SK-N-MC (cell line): ENCODE measurements around the gene DYNC1I1.

Experiments
- DNase-seq: peaks from one replicate; pipeline ENCODE4 v3.0.0-alpha.2; 2011; ENCODE audit warnings: low read depth, low spot score
- H3K27ac ChIP-seq: fragments of 200-600 bp; sonication (generic); 2 replicates; pipeline ENCODE4 v1.5.1; 2016; ENCODE audit warnings: mixed run types
- H3K36me3 ChIP-seq: fragments of 200-600 bp; sonication (generic); 2 replicates; pipeline ENCODE4 v1.6.1; 2017; ENCODE audit warnings: antibody characterized with exemption, low read length, mixed read lengths; ENCODE audit not compliant: insufficient read depth
- H3K4me3 ChIP-seq: fragments of 200-600 bp; sonication (generic); 2 replicates; pipeline ENCODE4 v1.5.1; 2016
- H3K9ac ChIP-seq: fragments of 200-600 bp; sonication (generic); 2 replicates; pipeline ENCODE4 v1.8.0; 2017; ENCODE audit warnings: mixed run types, mixed read lengths; ENCODE audit not compliant: insufficient read length
- H3K9me3 ChIP-seq: fragments of 200-600 bp; sonication (generic); 2 replicates; pipeline ENCODE4 v1.6.1; 2017; ENCODE audit warnings: low read depth, mild to moderate bottlenecking, antibody characterized with exemption, low read length, moderate library complexity, mixed read lengths
- EZH2 ChIP-seq: fragments of 200-600 bp; sonication (generic); IDR thresholded peaks from one replicate; pipeline ENCODE4 v1.6.1; 2017; ENCODE audit warnings: antibody characterized with exemption
- FOXP2 ChIP-seq: optimal IDR thresholded peaks from 2 replicates; pipeline ENCODE3; 2011; ENCODE audit warnings: mild to moderate bottlenecking, moderate library complexity; ENCODE audit not compliant: insufficient read depth; ENCODE audit errors: extremely low read length, control extremely low read depth
- POLR2AphosphoS5 ChIP-seq: IDR thresholded peaks from 2 replicates; pipeline ENCODE4 v1.6.1; 2012; ENCODE audit warnings: mild to moderate bottlenecking, low read depth, low read length, borderline replicate concordance

The DYNC1I1 gene

DNA sequence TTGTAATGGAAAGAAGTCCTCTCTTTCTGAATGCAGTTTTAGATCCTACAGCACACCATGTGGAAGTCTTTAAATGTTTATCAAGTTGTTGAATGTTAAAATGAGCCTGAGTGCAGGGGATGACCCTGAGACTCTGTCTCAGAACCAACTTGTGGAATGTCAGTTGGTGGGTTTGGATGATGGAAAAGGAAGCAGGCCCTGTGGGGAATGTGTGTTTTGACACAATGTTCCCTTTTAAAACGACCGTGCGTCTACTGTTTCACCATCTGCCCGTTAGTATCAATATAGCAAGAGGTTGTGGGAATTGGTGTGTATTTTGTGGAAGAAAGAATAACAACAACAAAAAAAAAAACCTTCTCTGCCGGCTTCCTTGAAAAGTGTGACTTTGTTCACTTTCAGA, 8.3 kb downstream of the DYNC1I1 start:
- no peak for TF ChIP-seq POLR2AphosphoS5
- TF ChIP-seq FOXP2, result no peak
- TF ChIP-seq EZH2, result no peak
- Histone ChIP-seq H3K36me3 (no peaks in the 10 kb centered on the region), H3K27ac (no peak overlapping the region), H3K9ac (no peak overlapping the region), H3K4me3 (no peak overlapping the region), H3K9me3 (no peaks in the 10 kb centered on the region)
- no peak for DNase-seq

DNA sequence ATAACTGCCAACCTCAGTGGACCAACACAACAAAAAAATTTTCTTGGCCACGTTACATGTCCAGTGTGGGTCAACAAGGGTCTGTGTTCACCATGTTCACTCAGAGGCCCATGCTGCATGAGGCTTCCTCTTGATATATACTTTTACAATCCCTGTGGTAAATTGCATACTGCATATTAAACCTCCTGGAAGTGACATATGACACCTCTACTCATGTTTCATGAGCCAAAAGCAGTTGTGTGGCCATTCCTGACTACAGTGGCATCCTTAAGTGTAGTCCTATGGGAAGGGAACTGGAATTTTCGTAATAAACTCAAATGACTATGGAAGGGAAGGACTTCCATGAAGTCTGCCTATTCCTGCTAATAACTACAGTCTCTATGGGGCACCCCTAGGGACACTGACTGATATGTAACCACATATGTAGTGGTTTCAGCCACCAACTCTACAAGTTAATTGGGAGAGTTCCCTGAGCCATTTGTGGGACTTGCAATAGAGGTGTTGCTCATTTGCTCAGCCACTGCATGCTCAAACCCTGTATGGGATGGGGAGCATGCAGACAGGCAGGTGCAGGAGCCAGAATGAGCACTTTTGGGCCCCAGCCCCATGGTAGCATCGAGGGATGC, 9.7 kb downstream of the DYNC1I1 start:
- TF ChIP-seq FOXP2 (no peak), EZH2 (no peak), POLR2AphosphoS5 (no peak)
- H3K4me3 ChIP-seq, result no peak overlapping the region
- H3K36me3 ChIP-seq, result no peaks in the 10 kb centered on the region
- H3K9me3 ChIP-seq, result no peaks in the 10 kb centered on the region
- no peak overlapping the region for H3K9ac ChIP-seq
- H3K27ac ChIP-seq, result no peak overlapping the region
- no peak for DNase-seq

DNA sequence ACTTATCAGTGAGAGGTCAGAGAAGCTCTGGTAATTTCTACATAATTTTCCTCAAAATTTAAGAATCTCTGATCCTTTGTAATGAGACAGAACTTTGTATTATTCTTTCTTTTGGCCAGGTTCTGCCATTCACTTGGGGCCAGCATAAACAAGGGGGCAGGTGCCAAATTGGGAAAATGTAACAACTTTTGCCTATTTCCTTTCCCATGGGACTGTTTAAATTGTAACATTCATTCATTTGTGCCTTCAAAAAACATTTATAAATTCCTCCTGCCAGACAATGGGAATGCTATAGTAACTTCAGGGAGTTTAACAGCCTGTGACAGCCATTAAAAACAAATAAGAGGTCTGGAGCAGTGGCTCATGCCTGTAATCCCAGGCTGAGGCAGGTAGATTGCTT, 12.4 kb downstream of the DYNC1I1 start:
- Histone ChIP-seq H3K4me3 (no peak overlapping the region), H3K27ac (no peak overlapping the region), H3K36me3 (no peaks in the 10 kb centered on the region), H3K9ac (no peak overlapping the region), H3K9me3 (no peaks in the 10 kb centered on the region)
- DNase-seq, result no peak
- TF ChIP-seq FOXP2 (no peak), EZH2 (no peak), POLR2AphosphoS5 (no peak)

DNA sequence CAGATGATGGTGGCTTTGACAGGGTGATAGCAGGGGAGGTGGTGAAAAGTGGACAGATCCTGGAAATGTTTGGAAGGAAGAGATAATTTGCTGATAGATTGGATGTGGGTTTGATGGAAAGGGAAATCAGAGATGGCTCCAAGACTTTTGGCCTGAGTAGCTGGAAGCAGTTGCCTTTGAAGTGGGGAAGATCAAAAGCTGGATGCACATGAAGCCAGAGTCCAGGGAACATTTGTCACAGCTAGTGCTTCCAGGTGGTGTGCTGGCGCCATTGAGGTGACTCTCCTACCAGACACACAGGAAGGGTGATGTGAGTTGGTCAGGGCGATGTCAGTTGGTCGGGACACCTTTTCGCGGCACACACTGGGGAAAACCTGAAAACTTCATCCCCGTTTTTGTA, 15.9 kb downstream of the DYNC1I1 start:
- no peak for DNase-seq
- TF ChIP-seq POLR2AphosphoS5 (no peak), EZH2 (no peak), FOXP2 (no peak)
- H3K4me3 ChIP-seq, result no peak overlapping the region
- no peaks in the 10 kb centered on the region for H3K36me3 ChIP-seq
- H3K9ac ChIP-seq, result no peak overlapping the region
- H3K9me3 ChIP-seq, result no peaks in the 10 kb centered on the region
- H3K27ac ChIP-seq, result no peak overlapping the region

DNA sequence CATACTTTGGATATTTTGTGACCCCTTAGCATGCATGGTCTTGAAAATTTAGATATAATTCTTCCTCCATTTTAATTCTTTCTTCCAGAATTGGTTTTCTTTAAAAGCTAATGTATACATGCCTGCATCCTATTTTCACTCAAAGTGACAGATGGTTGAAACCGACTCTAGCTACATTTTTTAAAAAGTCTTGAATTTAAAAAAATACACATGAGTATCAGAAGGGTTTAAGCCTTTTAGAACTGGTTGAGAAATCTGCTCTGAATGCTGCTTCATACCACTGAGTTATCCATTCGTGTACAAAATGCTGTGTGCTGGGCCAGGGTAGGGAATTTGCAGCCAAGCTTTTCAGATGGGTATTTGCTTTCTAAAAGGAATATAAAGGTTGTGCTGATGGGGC, 16.5 kb downstream of the DYNC1I1 start:
- no peaks in the 10 kb centered on the region for H3K9me3 ChIP-seq
- DNase-seq, result no peak
- no peak for TF ChIP-seq EZH2
- no peak for TF ChIP-seq POLR2AphosphoS5
- TF ChIP-seq FOXP2, result no peak
- H3K9ac ChIP-seq, result no peak overlapping the region
- no peak overlapping the region for H3K27ac ChIP-seq
- no peaks in the 10 kb centered on the region for H3K36me3 ChIP-seq
- no peak overlapping the region for H3K4me3 ChIP-seq

DNA sequence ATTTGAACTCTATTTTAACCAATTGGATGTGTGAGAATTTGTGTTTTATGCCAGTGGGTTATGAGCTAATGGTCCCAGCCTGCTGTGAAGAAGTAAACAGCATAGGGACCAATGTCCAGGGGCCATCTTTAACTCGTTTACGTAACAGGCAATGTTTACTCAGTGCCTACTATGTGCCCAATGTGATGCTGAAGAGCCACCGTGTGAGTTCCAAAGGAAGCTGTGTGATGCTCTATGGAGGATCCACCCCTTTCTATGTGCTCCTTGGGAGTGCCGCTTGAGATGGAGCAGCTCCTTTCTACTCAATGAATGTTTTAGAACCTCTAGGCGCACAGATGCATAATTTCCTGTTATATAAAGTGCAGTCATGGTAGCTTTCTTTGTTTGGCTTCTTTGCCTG, 21.3 kb downstream of the DYNC1I1 start:
- DNase-seq, result no peak
- TF ChIP-seq FOXP2, result no peak
- TF ChIP-seq POLR2AphosphoS5, result no peak
- TF ChIP-seq EZH2, result no peak
- no peak overlapping the region for H3K9ac ChIP-seq
- H3K9me3 ChIP-seq, result no peaks in the 10 kb centered on the region
- no peak overlapping the region for H3K4me3 ChIP-seq
- no peaks in the 10 kb centered on the region for H3K36me3 ChIP-seq
- no peak overlapping the region for H3K27ac ChIP-seq

DNA sequence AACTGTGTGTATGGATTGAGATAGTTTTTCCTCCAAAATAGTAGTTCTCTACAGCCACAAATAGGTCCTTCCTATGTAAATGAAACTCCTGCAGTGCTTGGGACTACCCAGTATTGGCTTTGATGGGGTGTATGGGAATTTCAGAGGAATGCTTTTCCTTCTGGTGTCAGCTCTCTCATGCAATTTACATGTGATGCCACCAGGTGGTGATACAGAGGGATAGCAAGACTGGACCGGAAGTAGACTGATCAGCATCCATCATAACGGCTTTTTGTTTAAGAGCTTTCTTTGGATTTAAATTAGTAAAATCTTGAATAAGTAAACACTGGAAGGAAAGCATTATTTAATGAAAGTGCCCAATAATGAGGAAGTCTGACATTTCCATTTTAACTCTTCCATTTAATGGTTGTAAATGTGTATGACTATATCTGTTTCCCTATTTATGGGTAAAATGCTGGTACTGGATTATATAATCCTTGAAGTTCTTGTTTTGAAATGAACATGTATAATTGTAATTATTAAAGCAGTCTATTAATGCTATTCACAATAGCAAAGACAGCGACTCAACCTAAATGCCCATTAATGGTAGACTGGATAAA, 22.7 kb downstream of the DYNC1I1 start:
- no peak for TF ChIP-seq FOXP2
- TF ChIP-seq POLR2AphosphoS5, result no peak
- no peak for TF ChIP-seq EZH2
- Histone ChIP-seq H3K4me3 (no peak overlapping the region), H3K9me3 (no peaks in the 10 kb centered on the region), H3K9ac (no peak overlapping the region), H3K36me3 (no peaks in the 10 kb centered on the region), H3K27ac (no peak overlapping the region)
- no peak for DNase-seq

DNA sequence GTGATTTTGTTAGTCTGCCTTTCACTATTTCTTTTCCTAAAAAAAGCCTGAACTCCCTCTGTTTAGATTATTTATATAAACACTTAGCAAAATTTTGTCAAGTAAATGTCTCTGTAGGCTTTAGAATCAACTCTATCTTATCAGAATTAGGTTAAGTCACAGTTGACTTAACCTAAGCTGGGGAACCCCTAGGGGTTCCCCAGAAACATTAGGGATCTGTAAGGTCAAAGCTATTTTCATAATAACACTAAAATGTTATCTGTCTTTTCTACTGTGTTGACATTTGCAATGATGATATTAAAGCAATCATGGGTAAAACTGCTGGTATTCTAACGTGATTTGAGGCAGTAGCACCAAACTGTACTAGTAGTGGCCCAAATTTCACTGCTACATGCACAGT, 24.3 kb downstream of the DYNC1I1 start:
- Histone ChIP-seq H3K27ac (no peak overlapping the region), H3K9me3 (no peaks in the 10 kb centered on the region), H3K9ac (no peak overlapping the region), H3K36me3 (no peaks in the 10 kb centered on the region), H3K4me3 (no peak overlapping the region)
- no peak for TF ChIP-seq POLR2AphosphoS5
- TF ChIP-seq FOXP2, result no peak
- TF ChIP-seq EZH2, result no peak
- DNase-seq, result no peak
